PC-3 (cell line): Measurements from ENCODE around the gene BLM.

Experiments
- EZH2 ChIP-seq: fragments of 300-600 bp; sonication (generic); IDR thresholded peaks from one replicate; pipeline ENCODE4 v1.6.1; 2017; ENCODE audit warnings: antibody characterized with exemption, mild to moderate bottlenecking, low read length; ENCODE audit not compliant: unreplicated experiment
- EZH2phosphoT487 ChIP-seq: fragments of 300-600 bp; sonication (generic); IDR thresholded peaks from 2 replicates; pipeline ENCODE4 v1.6.1; 2018; ENCODE audit warnings: mild to moderate bottlenecking, antibody characterized with exemption, low read length, borderline replicate concordance
- TF ChIP-seq, protein P1 (sequence below): fragments of 300-600 bp; sonication (generic); conservative IDR thresholded peaks from 2 replicates; pipeline ENCODE4 v1.5.1; 2017; ENCODE audit warnings: antibody characterized with exemption, low read depth, mild to moderate bottlenecking, low read length

DNA sequence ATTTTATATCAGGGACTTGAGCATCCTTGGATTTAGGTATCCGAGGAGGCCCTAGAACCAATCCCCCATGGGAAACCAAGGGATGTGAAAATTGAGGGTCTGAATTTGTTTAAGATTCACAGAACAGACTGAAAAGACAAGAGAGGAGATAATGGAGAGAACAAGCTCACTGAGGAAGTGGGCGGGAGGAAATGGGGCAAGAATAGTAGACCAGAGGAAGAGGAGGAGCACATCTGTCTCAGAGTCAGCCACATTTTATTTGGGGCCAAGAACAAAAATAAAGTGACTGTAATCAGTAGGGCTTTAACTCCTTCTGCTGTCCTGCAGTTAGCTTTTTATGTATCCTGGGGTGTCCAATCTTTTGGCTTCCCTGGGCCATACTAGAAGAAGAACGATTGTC lies 63.8 kb downstream of the BLM start:
- TF ChIP-seq, protein P1, sequence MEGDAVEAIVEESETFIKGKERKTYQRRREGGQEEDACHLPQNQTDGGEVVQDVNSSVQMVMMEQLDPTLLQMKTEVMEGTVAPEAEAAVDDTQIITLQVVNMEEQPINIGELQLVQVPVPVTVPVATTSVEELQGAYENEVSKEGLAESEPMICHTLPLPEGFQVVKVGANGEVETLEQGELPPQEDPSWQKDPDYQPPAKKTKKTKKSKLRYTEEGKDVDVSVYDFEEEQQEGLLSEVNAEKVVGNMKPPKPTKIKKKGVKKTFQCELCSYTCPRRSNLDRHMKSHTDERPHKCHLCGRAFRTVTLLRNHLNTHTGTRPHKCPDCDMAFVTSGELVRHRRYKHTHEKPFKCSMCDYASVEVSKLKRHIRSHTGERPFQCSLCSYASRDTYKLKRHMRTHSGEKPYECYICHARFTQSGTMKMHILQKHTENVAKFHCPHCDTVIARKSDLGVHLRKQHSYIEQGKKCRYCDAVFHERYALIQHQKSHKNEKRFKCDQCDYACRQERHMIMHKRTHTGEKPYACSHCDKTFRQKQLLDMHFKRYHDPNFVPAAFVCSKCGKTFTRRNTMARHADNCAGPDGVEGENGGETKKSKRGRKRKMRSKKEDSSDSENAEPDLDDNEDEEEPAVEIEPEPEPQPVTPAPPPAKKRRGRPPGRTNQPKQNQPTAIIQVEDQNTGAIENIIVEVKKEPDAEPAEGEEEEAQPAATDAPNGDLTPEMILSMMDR = no peak
- no peak for TF ChIP-seq EZH2phosphoT487
- TF ChIP-seq EZH2 = no peak
